Activated naive CD8-positive, alpha-beta T cell treated with anti-CD3 and anti-CD28 coated beads for 36 hours (primary cell): ENCODE measurements around the gene SNAP29. TPM values are rescaled to one million over a fixed set of nuclear protein-coding genes. Genes with fewer than 3 reads are reported as not detected.
"Not testable (repeated sequence)": the region's sequence is repeated elsewhere in the genome, so short reads cannot be mapped to it uniquely, and the experiment has no call there.

ENCODE experiments used
- DNase-seq: peaks from one replicate; pipeline ENCODE4 v3.0.0; 2021
- H3K27ac Mint-ChIP-seq: one replicate; pipeline ENCODE4 v1.8.0; 2022; ENCODE audit warnings: mild to moderate bottlenecking, moderate library complexity, mixed read lengths
- H3K27me3 Mint-ChIP-seq: one replicate; pipeline ENCODE4 v1.8.0; 2022; ENCODE audit warnings: mild to moderate bottlenecking, mixed read lengths
- H3K36me3 Mint-ChIP-seq: one replicate; pipeline ENCODE4 v1.8.0; 2021; ENCODE audit warnings: mild to moderate bottlenecking, mixed read lengths
- H3K4me1 Mint-ChIP-seq: one replicate; pipeline ENCODE4 v1.8.0; 2021; ENCODE audit warnings: mixed read lengths
- H3K4me3 Mint-ChIP-seq: one replicate; pipeline ENCODE4 v1.8.0; 2022; ENCODE audit warnings: mild to moderate bottlenecking, moderate library complexity, mixed read lengths
- H3K9me3 Mint-ChIP-seq: one replicate; pipeline ENCODE4 v1.8.0; 2022; ENCODE audit warnings: mixed read lengths
- total RNA-seq, 2 experiments: library from RNA; stranded (reverse); gene quantifications; one replicate each; pipeline ENCODE4 v1.2.3, GENCODE V29; 2021

SNAP29 gene
- total RNA-seq, 2 experiments from 2014 or later = 21.5 to 22.1 TPM

DNA sequence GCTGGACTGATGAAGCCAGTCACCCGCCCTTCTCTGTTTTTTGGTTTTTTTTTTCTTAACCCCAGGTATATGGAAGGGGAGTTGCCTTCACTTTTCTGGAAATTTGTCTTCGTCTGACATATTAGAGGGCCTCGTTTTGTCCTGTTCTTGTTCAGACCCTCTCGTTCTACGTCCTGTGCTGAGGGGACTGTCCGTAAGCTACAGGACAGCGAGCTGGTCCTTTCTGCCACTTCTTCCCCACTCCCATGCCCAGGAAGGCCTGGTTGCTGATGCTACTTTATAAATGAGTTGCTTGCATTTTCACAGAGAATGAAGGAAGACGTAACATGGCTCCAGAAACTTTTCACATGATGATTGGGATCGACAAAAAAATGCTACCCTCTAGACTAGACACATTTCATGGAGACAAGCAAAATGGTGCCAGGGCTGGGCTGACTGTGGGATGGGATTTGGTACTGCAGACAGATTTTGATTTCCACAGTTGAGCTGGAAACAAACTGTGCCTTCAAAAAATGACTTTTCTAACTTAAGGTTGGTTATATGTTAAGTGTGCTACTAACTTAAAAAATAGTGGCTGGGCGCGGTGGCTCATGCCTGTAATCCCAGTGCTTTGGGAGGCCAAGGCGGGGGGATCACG lies 31.2 kb downstream of the SNAP29 start:
- Mint-ChIP-seq H3K4me3 (no peak overlapping the region), H3K9me3 (no peaks in the 10 kb centered on the region), H3K27ac (no peak overlapping the region), H3K36me3 (peaks cover 11% of the 10 kb centered on the region), H3K27me3 (no peaks in the 10 kb centered on the region), H3K4me1 (no peaks in the 10 kb centered on the region)
- no peak for DNase-seq

DNA sequence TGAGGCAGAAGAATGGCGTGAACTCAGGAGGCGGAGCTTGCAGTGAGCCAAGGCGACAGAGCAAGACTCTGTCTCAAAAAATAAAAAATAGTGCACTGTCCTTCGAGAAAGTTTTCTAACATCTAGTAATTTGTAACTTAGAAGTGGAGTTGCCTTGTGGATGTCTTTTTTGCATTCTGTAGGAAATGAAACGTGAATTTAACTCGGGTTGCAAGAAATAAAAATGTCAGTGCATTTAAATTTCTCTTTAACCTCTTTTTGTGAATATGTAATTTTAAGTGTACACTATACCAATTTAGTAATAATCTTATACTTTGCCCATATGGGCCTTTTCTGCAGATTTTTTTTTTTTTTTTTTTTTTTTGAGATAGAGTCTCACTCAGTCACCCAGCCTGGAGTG lies 32.2 kb downstream of the SNAP29 start:
- Mint-ChIP-seq H3K9me3 (no peaks in the 10 kb centered on the region), H3K4me1 (no peaks in the 10 kb centered on the region), H3K27ac (no peak overlapping the region), H3K4me3 (no peak overlapping the region), H3K36me3 (peaks cover 11% of the 10 kb centered on the region), H3K27me3 (no peaks in the 10 kb centered on the region)
- DNase-seq = no peak

DNA sequence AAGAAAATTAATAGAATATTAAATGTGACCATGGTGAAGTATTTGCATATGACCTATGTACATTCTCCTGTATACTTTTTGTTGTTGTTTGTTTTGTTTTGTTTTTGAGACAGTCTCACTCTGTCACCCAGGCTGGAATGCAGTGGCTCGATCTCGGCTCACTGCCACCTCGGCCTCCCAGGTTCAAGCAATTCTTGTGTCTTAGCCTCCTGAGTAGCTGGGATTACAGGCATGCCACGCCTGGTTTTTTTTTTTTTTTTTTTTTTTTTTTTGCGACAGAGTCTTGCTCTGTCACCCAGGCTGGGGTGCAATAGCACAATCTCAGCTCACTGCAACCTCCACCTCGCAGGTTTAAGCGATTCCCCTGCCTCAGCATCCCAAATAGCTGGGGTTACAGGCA lies 38.9 kb downstream of the SNAP29 start:
- not testable (repeated sequence) for H3K4me1 Mint-ChIP-seq, H3K36me3 Mint-ChIP-seq, DNase-seq, H3K9me3 Mint-ChIP-seq, H3K4me3 Mint-ChIP-seq, H3K27ac Mint-ChIP-seq, H3K27me3 Mint-ChIP-seq

DNA sequence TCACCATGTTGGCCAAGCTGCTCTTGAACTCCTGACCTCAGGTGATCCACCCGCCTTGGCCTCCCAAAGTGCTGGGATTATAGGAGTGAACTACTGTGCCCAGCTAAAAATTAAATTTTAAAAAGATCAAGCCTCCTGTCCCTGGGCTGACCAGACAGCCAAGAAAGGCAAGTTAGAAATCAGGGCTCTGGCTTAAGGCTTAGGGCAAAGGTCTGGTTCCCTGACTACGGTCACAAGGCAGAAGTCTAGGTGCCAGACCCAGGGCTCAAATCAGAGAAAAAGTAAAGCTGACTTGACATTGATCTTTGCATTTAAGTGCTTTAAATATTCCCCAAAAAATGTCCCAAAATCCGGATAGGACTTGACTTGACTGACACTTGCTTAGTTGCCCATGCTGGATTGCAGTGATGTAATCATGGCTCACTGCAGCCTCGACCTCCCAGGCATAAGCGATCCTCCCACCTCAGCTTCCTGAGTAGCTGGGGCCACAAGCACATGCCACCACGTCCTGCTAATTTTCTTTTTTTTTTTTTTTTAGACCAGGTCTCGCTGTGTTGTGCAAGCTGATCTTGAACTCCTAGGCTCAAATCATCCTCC lies 41.1 kb downstream of the SNAP29 start:
- Mint-ChIP-seq H3K36me3 (no peaks in the 10 kb centered on the region), H3K4me3 (no peak overlapping the region), H3K27me3 (no peaks in the 10 kb centered on the region), H3K27ac (no peak overlapping the region), H3K9me3 (no peaks in the 10 kb centered on the region), H3K4me1 (no peaks in the 10 kb centered on the region)
- no peak for DNase-seq

DNA sequence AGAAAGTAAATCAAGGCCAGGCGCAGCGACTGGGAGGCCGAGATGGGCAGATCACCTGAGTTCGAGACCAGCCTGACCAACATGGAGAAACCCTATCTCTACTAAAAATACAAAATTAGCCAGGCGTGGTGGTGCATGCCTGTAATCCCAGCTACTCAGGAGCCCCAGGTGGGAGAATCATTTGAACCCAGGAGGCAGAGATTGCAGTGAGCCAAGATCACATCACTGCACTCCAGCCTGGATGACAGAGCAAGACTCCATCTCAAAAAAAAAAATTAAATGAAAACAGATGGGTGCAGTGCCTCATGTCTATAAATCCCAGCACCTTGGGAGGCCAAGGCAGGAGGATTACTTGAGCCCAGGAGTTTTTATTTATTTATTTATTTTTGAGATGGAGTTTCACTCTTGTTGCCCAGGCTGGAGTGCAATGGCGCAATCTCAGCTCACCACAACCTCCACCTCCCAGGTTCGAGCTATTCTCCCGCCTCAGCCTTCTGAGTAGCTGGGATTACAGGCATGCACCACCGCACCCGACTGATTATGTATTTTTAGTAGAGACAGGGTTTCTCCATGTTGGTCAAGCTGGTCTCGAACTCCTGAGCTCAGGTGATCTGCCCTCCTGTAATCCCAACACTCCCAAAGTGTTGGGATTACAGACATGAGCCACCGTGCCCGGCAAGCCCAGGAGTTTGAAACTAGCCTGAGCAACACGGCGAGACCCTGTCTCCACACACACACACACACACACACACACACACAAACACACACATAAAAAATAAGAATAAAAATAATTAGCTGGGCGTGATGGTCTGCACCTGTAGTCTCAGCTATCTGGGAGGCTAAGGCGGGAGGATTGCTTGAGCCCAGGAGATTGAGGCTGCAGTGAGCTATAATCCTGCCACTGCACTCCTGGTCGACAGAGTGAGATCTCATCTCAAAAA lies 42.6 kb downstream of the SNAP29 start:
- not testable (repeated sequence) for H3K9me3 Mint-ChIP-seq, H3K27me3 Mint-ChIP-seq, H3K4me3 Mint-ChIP-seq, H3K36me3 Mint-ChIP-seq, DNase-seq, H3K27ac Mint-ChIP-seq, H3K4me1 Mint-ChIP-seq

DNA sequence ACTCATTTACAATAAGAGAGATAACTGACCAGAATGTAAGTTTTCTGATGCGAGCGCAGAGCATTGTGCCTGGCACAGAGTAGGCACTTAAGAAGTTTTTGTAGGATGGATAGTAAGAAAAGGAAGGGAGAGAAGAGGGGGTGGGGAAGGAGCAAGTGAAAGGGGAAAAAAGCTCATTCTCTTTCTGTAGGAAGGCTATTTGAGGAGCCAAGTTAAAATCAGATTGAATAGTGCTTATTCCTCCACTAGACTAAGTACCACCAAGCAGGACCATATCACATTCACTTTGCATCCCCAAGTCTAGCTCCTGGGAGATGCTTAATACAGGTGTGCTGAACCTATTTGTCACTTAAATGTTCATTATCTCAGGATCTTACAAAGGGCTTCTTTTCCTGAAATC lies 44.3 kb downstream of the SNAP29 start:
- H3K27me3 Mint-ChIP-seq = no peaks in the 10 kb centered on the region
- H3K27ac Mint-ChIP-seq = no peak overlapping the region
- no peaks in the 10 kb centered on the region for H3K9me3 Mint-ChIP-seq
- no peaks in the 10 kb centered on the region for H3K36me3 Mint-ChIP-seq
- H3K4me3 Mint-ChIP-seq = no peak overlapping the region
- H3K4me1 Mint-ChIP-seq = no peaks in the 10 kb centered on the region
- DNase-seq = no peak

DNA sequence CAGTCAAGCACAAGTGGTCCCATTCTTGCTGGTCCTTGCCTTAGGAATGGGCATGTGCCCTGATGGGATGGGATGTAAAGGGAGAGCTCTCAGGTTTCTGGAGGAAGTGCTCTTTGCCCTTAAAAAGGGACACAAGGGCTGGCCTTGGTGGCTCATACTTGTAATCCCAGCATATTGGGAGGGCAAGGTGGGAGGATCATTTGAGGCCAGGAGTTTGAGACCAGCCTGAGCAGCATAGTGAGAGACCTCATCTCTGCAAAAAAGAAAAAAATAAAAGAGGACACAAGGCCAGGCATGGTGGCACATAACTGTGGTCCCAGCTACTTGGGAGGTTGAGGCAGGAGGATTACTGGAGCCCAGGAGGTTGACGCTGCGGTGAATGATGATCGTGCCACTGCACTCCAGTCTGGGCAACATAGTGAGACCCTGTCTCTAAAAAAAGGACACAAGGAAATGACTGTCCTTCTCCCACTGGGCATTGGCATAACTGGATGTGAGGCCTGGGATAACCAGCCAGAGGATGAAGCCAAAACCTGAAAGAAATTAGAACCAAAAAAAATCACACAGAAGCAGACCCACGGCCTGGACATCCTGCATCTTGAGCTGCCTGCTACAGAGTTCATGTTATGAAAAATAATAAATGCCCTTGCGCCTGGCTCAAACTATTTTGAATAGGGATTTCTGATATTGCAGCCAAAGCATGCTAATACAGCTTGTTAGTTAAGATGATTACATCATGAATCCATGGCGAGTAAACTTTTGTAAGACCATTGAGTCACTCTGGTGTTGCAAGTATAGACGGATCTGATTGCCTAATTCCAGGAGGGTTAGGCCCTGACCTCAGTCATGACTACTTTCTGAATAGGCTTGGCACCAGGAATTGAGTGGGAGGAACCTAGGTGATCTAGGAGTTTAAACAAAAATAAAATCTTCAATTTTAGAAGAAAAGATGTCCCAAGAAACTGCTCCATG lies 45.5 kb downstream of the SNAP29 start:
- no peaks in the 10 kb centered on the region for H3K27me3 Mint-ChIP-seq
- no peak overlapping the region for H3K27ac Mint-ChIP-seq
- no peaks in the 10 kb centered on the region for H3K4me1 Mint-ChIP-seq
- H3K36me3 Mint-ChIP-seq = no peaks in the 10 kb centered on the region
- DNase-seq = no peak
- no peaks in the 10 kb centered on the region for H3K9me3 Mint-ChIP-seq
- H3K4me3 Mint-ChIP-seq = no peak overlapping the region

DNA sequence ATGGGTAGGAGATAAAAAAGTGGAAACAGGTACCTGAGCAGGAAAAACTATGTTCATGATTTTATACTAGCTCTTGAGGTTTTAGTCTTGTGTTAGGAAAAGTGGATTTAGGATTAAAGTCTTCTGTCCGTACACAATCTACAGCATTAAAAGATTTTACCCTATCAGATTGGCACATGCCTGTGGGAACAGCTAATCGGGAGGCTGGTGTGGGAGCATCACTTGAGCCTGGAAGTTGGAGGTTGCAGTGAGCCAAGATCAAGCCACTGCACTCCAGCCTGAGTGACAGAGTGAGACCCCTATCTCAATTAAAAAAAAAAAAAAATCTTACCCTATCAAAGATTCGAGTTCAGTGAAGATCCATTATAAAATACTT lies 46.2 kb downstream of the SNAP29 start:
- H3K27ac Mint-ChIP-seq = no peak overlapping the region
- no peaks in the 10 kb centered on the region for H3K27me3 Mint-ChIP-seq
- DNase-seq = no peak
- no peak overlapping the region for H3K4me3 Mint-ChIP-seq
- H3K36me3 Mint-ChIP-seq = no peaks in the 10 kb centered on the region
- H3K9me3 Mint-ChIP-seq = no peaks in the 10 kb centered on the region
- peaks cover 2% of the 10 kb centered on the region for H3K4me1 Mint-ChIP-seq

DNA sequence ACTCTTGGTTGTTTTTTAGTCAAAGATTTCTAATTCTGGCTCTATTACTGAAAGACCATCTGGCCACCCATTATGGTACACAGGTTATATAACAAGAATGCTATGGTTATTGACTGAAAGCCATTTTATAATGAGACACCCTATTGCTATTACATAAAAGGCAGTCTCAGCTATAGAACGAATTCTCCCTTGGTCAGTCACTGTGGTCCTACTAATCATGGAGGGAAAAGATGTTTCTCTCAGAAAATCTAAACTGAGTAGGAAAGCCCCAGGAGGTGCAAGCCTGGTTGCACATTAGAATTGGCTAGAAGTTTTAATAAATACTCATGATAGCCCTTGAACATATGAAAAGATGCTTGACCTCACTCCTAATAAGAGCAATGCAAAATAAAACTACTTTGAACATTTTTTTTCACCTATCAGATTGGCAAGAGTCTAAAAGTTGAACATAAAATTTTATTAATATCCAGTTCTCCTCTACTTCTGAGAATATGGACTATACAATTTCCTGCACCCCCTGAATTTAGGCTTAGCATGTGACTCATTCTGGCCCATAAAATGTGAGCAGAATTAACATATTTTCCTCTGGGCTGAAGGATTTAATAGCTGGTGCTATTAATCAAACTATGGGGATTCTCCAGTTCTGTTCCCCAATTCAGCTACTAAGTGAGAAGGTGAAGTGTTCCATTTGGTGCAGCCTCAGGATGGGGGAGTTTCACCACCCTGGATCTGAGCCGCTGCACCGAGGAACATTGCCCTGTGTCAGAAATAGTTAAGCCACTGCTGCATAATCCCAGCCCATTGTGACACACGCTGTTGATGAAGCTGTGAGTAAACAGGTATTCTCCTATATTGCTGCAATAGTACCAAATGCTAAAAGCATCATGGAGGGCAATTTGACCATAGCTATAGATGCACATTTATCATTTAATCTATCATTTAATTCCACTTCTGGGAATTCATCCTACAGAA lies 46.9 kb downstream of the SNAP29 start:
- Mint-ChIP-seq H3K4me1 (peaks cover 5% of the 10 kb centered on the region), H3K27me3 (no peaks in the 10 kb centered on the region), H3K36me3 (no peaks in the 10 kb centered on the region), H3K9me3 (no peaks in the 10 kb centered on the region), H3K4me3 (no peak overlapping the region), H3K27ac (no peak overlapping the region)
- no peak for DNase-seq

DNA sequence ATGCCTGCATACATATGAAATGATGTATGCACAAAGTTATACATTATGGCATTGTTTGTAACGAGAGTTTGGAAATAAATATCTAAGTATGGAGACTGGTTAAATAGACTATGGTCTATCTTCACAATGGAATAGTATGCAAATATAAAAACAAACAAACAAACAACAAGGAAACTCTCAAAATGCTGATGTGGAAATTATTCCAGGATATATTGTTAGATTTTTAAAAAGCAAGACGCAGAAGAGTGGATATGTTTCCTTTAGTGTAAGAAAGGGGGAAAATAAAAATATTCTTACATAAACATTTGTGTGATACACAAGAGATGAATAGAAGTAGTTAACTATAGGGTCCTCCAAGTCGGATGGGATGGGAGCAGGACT lies 47.6 kb downstream of the SNAP29 start:
- Mint-ChIP-seq H3K9me3 (no peaks in the 10 kb centered on the region), H3K36me3 (no peaks in the 10 kb centered on the region), H3K4me3 (no peak overlapping the region), H3K27ac (no peak overlapping the region), H3K4me1 (peaks cover 5% of the 10 kb centered on the region), H3K27me3 (no peaks in the 10 kb centered on the region)
- DNase-seq = no peak

DNA sequence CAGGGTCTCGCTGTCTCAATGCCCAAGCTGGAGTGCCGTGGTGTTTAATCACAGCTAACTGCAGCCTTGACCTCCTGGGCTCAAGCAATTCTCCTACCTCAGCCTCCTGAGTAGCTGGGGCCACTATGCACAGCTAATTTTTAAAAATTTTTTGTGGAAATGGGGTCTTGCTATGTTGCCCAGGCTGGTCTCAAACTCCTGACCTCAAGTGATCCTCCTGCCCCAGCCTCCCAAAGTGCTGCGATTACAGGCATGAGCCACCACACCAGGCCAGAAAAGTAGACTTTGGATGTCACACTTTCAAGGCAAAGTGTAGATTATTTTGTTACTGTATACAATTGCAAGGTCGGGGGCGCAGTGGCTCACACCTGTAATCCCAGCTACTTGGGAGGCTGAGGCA lies 49.9 kb downstream of the SNAP29 start:
- not testable (repeated sequence) for H3K27ac Mint-ChIP-seq, H3K4me3 Mint-ChIP-seq, H3K9me3 Mint-ChIP-seq, H3K4me1 Mint-ChIP-seq, H3K36me3 Mint-ChIP-seq, DNase-seq, H3K27me3 Mint-ChIP-seq

DNA sequence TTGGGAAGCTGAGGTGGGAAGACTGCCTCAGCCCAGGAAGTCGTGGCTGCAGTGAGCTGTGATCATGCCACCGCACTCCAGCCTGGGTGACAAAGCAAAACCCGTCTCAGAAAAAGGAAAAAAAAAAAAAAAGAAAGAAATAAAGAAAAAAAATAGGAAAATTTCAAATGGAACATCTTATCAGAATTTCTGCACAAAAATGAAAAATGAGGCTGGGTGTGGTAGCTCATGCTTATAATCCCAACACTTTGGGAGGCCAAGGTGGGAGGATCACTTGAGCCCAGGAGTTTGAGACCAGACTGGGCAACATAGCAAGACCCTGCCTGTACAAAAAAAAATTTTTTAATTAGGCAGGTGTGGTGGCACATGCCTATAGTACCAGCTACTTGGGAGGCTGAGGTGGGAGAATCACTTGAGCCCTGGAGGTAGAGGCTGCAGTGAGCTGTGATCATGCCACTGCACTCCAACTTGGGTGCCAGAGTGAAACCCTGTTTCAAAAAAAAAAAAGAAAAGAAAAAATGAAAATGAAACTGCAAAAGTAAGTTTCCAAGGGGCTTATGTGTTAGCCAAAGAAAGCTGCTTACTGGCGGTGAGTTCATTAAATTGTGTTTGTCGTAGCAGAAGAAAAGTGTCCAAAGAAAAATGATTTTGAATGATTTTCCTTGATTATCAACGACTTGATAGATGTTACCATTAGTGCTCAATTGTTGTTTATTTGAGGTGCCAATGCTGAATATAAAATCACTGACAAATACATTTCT lies 50.9 kb downstream of the SNAP29 start:
- Mint-ChIP-seq H3K27ac (no peak overlapping the region), H3K4me1 (peaks cover 5% of the 10 kb centered on the region)

DNA sequence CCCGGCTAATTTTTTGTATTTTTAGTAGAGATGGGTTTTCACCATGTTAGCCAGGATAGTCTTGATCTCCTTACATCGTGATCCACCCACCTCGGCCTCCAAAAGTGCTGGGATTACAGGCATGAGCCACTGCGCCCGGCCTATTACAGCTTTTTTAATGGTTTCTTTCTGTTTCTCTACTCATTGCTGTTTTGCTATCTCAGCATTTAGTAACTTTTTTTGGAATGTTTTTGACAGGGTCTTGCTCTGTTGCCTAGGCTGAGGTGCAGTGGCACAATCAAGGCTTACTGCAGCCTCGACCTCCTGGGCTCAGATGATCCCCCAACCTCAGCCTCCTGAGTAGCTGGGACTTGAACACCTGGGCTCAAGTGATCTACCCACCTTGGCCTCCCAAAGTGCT lies 53.7 kb downstream of the SNAP29 start:
- Mint-ChIP-seq H3K4me1 (peaks cover 16% of the 10 kb centered on the region), H3K36me3 (no peaks in the 10 kb centered on the region), H3K9me3 (no peaks in the 10 kb centered on the region), H3K27ac (no peak overlapping the region), H3K27me3 (no peaks in the 10 kb centered on the region), H3K4me3 (no peak overlapping the region)
- DNase-seq = no peak

More for the DNA sequence above, 50.9 kb downstream of the SNAP29 start:
- Mint-ChIP-seq H3K27me3 (no peaks in the 10 kb centered on the region), H3K4me3 (no peak overlapping the region), H3K9me3 (no peaks in the 10 kb centered on the region), H3K36me3 (no peaks in the 10 kb centered on the region)
- no peak for DNase-seq
